ENCODE results near the gene LIPT2. TPM values are rescaled to one million over a fixed set of nuclear protein-coding genes. Genes with fewer than 3 reads are reported as not detected.

LIPT2 gene
- total RNA-seq, 1 experiment from 2014 or later, result 8.0 TPM

GRCh38 chr11:74450318-74450717, 43.2 kb downstream of the LIPT2 start:
- in situ Hi-C loops (cut with HindIII; ENCODE audit: low pct_unique_long_range_greater_than_20kb, low sequenced_read_pairs), result loop anchor here (25.0 kb wide), 1 partner anchor 112 kb away; no protein-coding TSS in a partner anchor
- no peak for DNase-seq (ENCODE audit: low read depth)

- peak; percentile 40 for DNase-seq (ENCODE audit: low read depth)
- in situ Hi-C loops (cut with HindIII; ENCODE audit: low pct_unique_long_range_greater_than_20kb, low sequenced_read_pairs), result no loop called here
These were observed 44.1 kb downstream of the LIPT2 start for GRCh38 chr11:74449369-74449931.

GRCh38 chr11:74447720-74448119, 45.8 kb downstream of the LIPT2 start:
- in situ Hi-C loops (cut with HindIII; ENCODE audit: low pct_unique_long_range_greater_than_20kb, low sequenced_read_pairs), result no loop called here
- no peak for DNase-seq (ENCODE audit: low read depth)

- DNase-seq (ENCODE audit: low read depth), result no peak
- in situ Hi-C loops (cut with HindIII; ENCODE audit: low pct_unique_long_range_greater_than_20kb, low sequenced_read_pairs), result no loop called here
These were observed 47.0 kb downstream of the LIPT2 start for GRCh38 chr11:74446532-74446938.

- DNase-seq (ENCODE audit: low read depth), result no peak
- in situ Hi-C loops (cut with HindIII; ENCODE audit: low pct_unique_long_range_greater_than_20kb, low sequenced_read_pairs), result no loop called here
These were observed 49.2 kb downstream of the LIPT2 start for GRCh38 chr11:74444173-74444826.

- in situ Hi-C loops (cut with HindIII; ENCODE audit: low pct_unique_long_range_greater_than_20kb, low sequenced_read_pairs), result no loop called here
- no peak for DNase-seq (ENCODE audit: low read depth)
These were observed 50.3 kb downstream of the LIPT2 start for GRCh38 chr11:74443071-74443864.

DNA sequence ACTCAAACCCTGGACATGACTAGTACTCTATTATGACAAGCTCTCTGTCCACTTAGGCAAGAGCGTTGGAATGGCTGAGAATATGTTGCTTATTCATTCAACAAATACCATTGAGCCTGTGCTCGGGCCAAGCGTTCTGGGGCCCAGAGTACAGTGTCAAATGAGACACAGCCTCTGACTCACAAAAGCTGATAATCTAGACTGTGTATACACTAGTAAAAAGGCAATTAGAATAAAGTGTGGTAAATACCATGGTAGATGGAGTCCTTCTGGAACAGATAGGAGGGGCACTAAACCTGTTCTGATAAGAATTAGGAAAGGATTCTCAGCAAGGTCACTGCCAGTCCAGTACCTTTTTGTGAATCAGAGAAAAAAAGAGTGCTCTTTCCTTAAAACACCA, 50.9 kb downstream of the LIPT2 start:
- in situ Hi-C loops (cut with HindIII; ENCODE audit: low pct_unique_long_range_greater_than_20kb, low sequenced_read_pairs), result no loop called here
- DNase-seq (ENCODE audit: low read depth), result no peak

Other genes with a start within 250 kb of the LIPT2 start
- gene P4HA3, start 182.1 kb downstream of the LIPT2 start, total RNA-seq (2014; rRNA removed; shearing (Covaris generic); ENCODE audit: low replicate concordance), result 0.06 and 0.57 TPM in 2 replicates
- gene PGM2L1, start 95.3 kb downstream of the LIPT2 start, total RNA-seq (2014; rRNA removed; shearing (Covaris generic); ENCODE audit: low replicate concordance), result 0.17 and 0.26 TPM in 2 replicates
- not detected in 2 replicates for gene KCNE3, start 26.2 kb downstream of the LIPT2 start, total RNA-seq (2014; rRNA removed; shearing (Covaris generic); ENCODE audit: low replicate concordance)
- 14.9 and 32.2 TPM in 2 replicates for gene POLD3, start 98.9 kb upstream of the LIPT2 start, total RNA-seq (2014; rRNA removed; shearing (Covaris generic); ENCODE audit: low replicate concordance)
- not detected in 2 replicates for gene CHRDL2, start 237.7 kb upstream of the LIPT2 start, total RNA-seq (2014; rRNA removed; shearing (Covaris generic); ENCODE audit: low replicate concordance)